OCI-LY7 (cell line): ENCODE results near the gene FOXE1. TPM values are rescaled to one million over a fixed set of nuclear protein-coding genes. Genes with fewer than 3 reads are reported as not detected.

Experiments
- BruUV-seq: library from RNA; stranded (reverse); fragments of 400-500 nt; replicated peaks from 2 replicates; lab custom pipeline; 2021; lab: Mats Ljungman, UMichigan
- CTCF ChIA-PET: fragments of 300-600 bp; sonication (Branson Sonifier 250); formaldehyde crosslinking; loops from one replicate; lab custom pipeline; 2022; ENCODE audit warnings: antibody characterized with exemption; ENCODE audit not compliant: unreplicated experiment; lab: Charles Lee
- POLR2A ChIA-PET: fragments of 300-600 bp; sonication (Branson Sonifier 250); formaldehyde crosslinking; loops from one replicate; lab custom pipeline; 2022; ENCODE audit warnings: antibody characterized with exemption; lab: Charles Lee
- DNase-seq: peaks from one replicate; pipeline ENCODE4 v3.0.0-alpha.2; 2015; ENCODE audit warnings: low spot score
- H2AFZ ChIP-seq: fragments of 200-600 bp; sonication (generic), shearing (Covaris generic); 2 replicates; pipeline ENCODE4 v1.6.1; 2014; ENCODE audit warnings: mild to moderate bottlenecking, antibody characterized with exemption, low read length, moderate library complexity
- H3K27ac ChIP-seq: fragments of 200-600 bp; sonication (generic); 2 replicates; pipeline ENCODE4 v1.5.1; 2014; ENCODE audit warnings: mixed run types, low read depth, mild to moderate bottlenecking, moderate library complexity, low read length, inconsistent platforms; ENCODE audit not compliant: poor library complexity, severe bottlenecking
- H3K36me3 ChIP-seq: fragments of 200-600 bp; sonication (generic); 2 replicates; pipeline ENCODE4 v1.6.1; 2014; ENCODE audit warnings: mild to moderate bottlenecking, antibody characterized with exemption, low read length, moderate library complexity, mixed read lengths; ENCODE audit not compliant: insufficient read depth
- H3K4me1 ChIP-seq: fragments of 200-600 bp; sonication (generic); 2 replicates; pipeline ENCODE4 v1.5.1; 2014; ENCODE audit warnings: mild to moderate bottlenecking, low read length; ENCODE audit not compliant: insufficient read depth, poor library complexity, severe bottlenecking
- H3K4me2 ChIP-seq: fragments of 200-600 bp; sonication (generic); 2 replicates; pipeline ENCODE4 v1.6.1; 2014; ENCODE audit warnings: mild to moderate bottlenecking, low read length
- H3K4me3 ChIP-seq: fragments of 200-600 bp; sonication (generic); 2 replicates; pipeline ENCODE4 v1.5.1; 2014; ENCODE audit warnings: mild to moderate bottlenecking, low read depth, low read length; ENCODE audit not compliant: poor library complexity, severe bottlenecking
- H3K79me2 ChIP-seq: fragments of 200-600 bp; sonication (generic); 2 replicates; pipeline ENCODE4 v1.6.1; 2016; ENCODE audit warnings: low read depth, mild to moderate bottlenecking, low read length, moderate library complexity, mixed read lengths; ENCODE audit not compliant: insufficient read depth
- H3K9me2 ChIP-seq: fragments of 200-600 bp; sonication (generic); 2 replicates; pipeline ENCODE4 v1.6.1; 2016; ENCODE audit warnings: mild to moderate bottlenecking, low read length, mixed read lengths; ENCODE audit not compliant: insufficient read depth
- H3K9me3 ChIP-seq: fragments of 200-600 bp; sonication (generic); 2 replicates; pipeline ENCODE4 v1.6.1; 2014; ENCODE audit warnings: mild to moderate bottlenecking, mixed run types, low read length, mixed read lengths
- H4K20me1 ChIP-seq: fragments of 200-600 bp; sonication (generic); 2 replicates; pipeline ENCODE4 v1.6.1; 2014; ENCODE audit warnings: mild to moderate bottlenecking, antibody characterized with exemption, low read length, moderate library complexity, mixed read lengths; ENCODE audit not compliant: insufficient read depth
- CTCF ChIP-seq: fragments of 200-600 bp; sonication (generic); conservative IDR thresholded peaks from 2 replicates; pipeline ENCODE4 v1.5.1; 2014; ENCODE audit warnings: mild to moderate bottlenecking, antibody characterized with exemption, low read length, moderate library complexity, mixed read lengths
- EZH2phosphoT487 ChIP-seq: fragments of 200-600 bp; sonication (generic); IDR thresholded peaks from 2 replicates; pipeline ENCODE4 v1.6.1; 2018; ENCODE audit warnings: low read depth, borderline replicate concordance, mild to moderate bottlenecking, mixed run types, antibody characterized with exemption, low read length, moderate library complexity, mixed read lengths
- intact Hi-C: fragments of 100-400 bp; cut with micrococcal nuclease; formaldehyde crosslinking; loops from one replicate; pipeline ENCODE4 v1.10.0; 2022; ENCODE audit not compliant: unreplicated experiment
- total RNA-seq, 2 experiments: library from RNA; depleted of rRNA in 1 of 2; stranded (reverse); fragments of >200 nt in 1 of 2; shearing (Covaris generic) in 1 of 2; gene quantifications; 2 replicates each; pipeline ENCODE4 v1.2.3, GENCODE V29; 2014 to 2022

FOXE1 gene
- total RNA-seq, 2 experiments from 2014 or later: not detected

GRCh38 chr9:97855486-97855875 lies 2.5 kb downstream of the FOXE1 start:
- Histone ChIP-seq H3K9me2 (no peaks in the 10 kb centered on the region), H4K20me1 (no peaks in the 10 kb centered on the region), H2AFZ (no peak overlapping the region), H3K27ac (no peak overlapping the region), H3K9me3 (no peaks in the 10 kb centered on the region), H3K4me2 (no peak overlapping the region), H3K4me1 (no peaks in the 10 kb centered on the region), H3K36me3 (no peaks in the 10 kb centered on the region), H3K79me2 (no peaks in the 10 kb centered on the region), H3K4me3 (no peak overlapping the region)
- intact Hi-C loops: no loop called here
- no peak for DNase-seq
- POLR2A ChIA-PET: no interaction called here
- TF ChIP-seq CTCF: no peak
- TF ChIP-seq EZH2phosphoT487: no peak
- no TSS peak for BruUV-seq
- CTCF ChIA-PET: no interaction called here

- intact Hi-C loops: no loop called here
Observed at GRCh38 chr9:97855899-97856298, 2.9 kb downstream of the FOXE1 start.

More at GRCh38 chr9:97855899-97856298, 2.9 kb downstream of the FOXE1 start:
- Histone ChIP-seq H3K27ac (no peak overlapping the region), H3K9me2 (no peaks in the 10 kb centered on the region), H3K4me3 (no peak overlapping the region), H3K9me3 (no peaks in the 10 kb centered on the region), H3K4me2 (no peak overlapping the region), H3K4me1 (no peaks in the 10 kb centered on the region), H4K20me1 (no peaks in the 10 kb centered on the region), H3K36me3 (no peaks in the 10 kb centered on the region), H2AFZ (no peak overlapping the region), H3K79me2 (no peaks in the 10 kb centered on the region)
- ChIA-PET CTCF (no interaction called here), POLR2A (no interaction called here)
- BruUV-seq: no TSS peak
- DNase-seq: no peak
- TF ChIP-seq EZH2phosphoT487 (no peak), CTCF (no peak)
